MM.1S (cell line): ENCODE data around the gene LOX.

Experiments used
- DNase-seq: peaks from one replicate; pipeline ENCODE4 v3.0.0-alpha.2; 2015
- H2AFZ ChIP-seq: fragments of 300-600 bp; sonication (generic); 2 replicates; pipeline ENCODE4 v1.6.0; 2016; ENCODE audit warnings: antibody characterized with exemption, low read length
- H3F3A ChIP-seq: fragments of 300-600 bp; sonication (generic); 2 replicates; pipeline ENCODE4 v1.6.1; 2016; ENCODE audit warnings: mild to moderate bottlenecking, antibody characterized with exemption, low read length, moderate library complexity, mixed read lengths; ENCODE audit not compliant: insufficient read depth
- H3K27ac ChIP-seq: fragments of 300-600 bp; sonication (generic); 2 replicates; pipeline ENCODE4 v1.5.1; 2016; ENCODE audit warnings: mild to moderate bottlenecking, low read length
- H3K27me3 ChIP-seq: fragments of 300-600 bp; sonication (generic); replicated peaks from 2 replicates; pipeline ENCODE4 v1.6.0; 2016; ENCODE audit warnings: low read length; ENCODE audit not compliant: insufficient read depth
- H3K36me3 ChIP-seq: fragments of 300-600 bp; sonication (generic); replicated peaks from 2 replicates; pipeline ENCODE4 v1.6.1; 2016; ENCODE audit warnings: mild to moderate bottlenecking, low read length, mixed read lengths; ENCODE audit not compliant: insufficient read depth
- H3K4me1 ChIP-seq: fragments of 300-600 bp; sonication (generic); 2 replicates; pipeline ENCODE4 v1.6.1; 2016; ENCODE audit warnings: low read length, mixed read lengths
- H3K4me2 ChIP-seq: fragments of 300-600 bp; sonication (generic); 2 replicates; pipeline ENCODE4 v1.6.0; 2016; ENCODE audit warnings: low read depth, low read length
- H3K4me3 ChIP-seq: fragments of 300-600 bp; sonication (generic); 2 replicates; pipeline ENCODE4 v1.5.1; 2016; ENCODE audit warnings: low read length, mixed read lengths
- H3K79me2 ChIP-seq: fragments of 300-600 bp; sonication (generic); 2 replicates; pipeline ENCODE4 v1.6.1; 2016; ENCODE audit warnings: mixed run types, low read length, mixed read lengths
- H3K9ac ChIP-seq: fragments of 300-600 bp; sonication (generic); 2 replicates; pipeline ENCODE4 v1.6.1; 2016; ENCODE audit warnings: low read length, mixed read lengths
- H3K9me2 ChIP-seq: fragments of 300-600 bp; sonication (generic); replicated peaks from 2 replicates; pipeline ENCODE4 v1.6.1; 2016; ENCODE audit warnings: mild to moderate bottlenecking, low read length, mixed read lengths; ENCODE audit not compliant: insufficient read depth
- H3K9me3 ChIP-seq: fragments of 300-600 bp; sonication (generic); replicated peaks from 2 replicates; pipeline ENCODE4 v1.6.1; 2016; ENCODE audit warnings: mild to moderate bottlenecking, low read length, mixed read lengths; ENCODE audit not compliant: insufficient read depth
- H4K20me1 ChIP-seq: fragments of 300-600 bp; sonication (generic); 2 replicates; pipeline ENCODE4 v1.6.1; 2016; ENCODE audit warnings: mild to moderate bottlenecking, low read length, moderate library complexity, mixed read lengths; ENCODE audit not compliant: insufficient read depth
- CTCF ChIP-seq: fragments of 300-600 bp; sonication (generic); IDR thresholded peaks from 2 replicates; pipeline ENCODE4 v1.5.1; 2016; ENCODE audit warnings: antibody characterized with exemption, low read length, mixed read lengths
- EZH2 ChIP-seq: fragments of 300-600 bp; sonication (generic); optimal IDR thresholded peaks from 2 replicates; pipeline ENCODE3; 2017; ENCODE audit warnings: low read depth, mild to moderate bottlenecking, antibody characterized with exemption, low read length, mixed read lengths
- EZH2phosphoT487 ChIP-seq: fragments of 300-600 bp; sonication (generic); IDR thresholded peaks from 2 replicates; pipeline ENCODE4 v1.6.1; 2018; ENCODE audit warnings: antibody characterized with exemption, low read length

The LOX gene

GRCh38 chr5:122051569-122051968, 26.5 kb downstream of the LOX start:
- Histone ChIP-seq H4K20me1 (no peaks in the 10 kb centered on the region), H2AFZ (no peak overlapping the region)

GRCh38 chr5:122050959-122051358, 27.1 kb downstream of the LOX start:
- H3K9me3 ChIP-seq: no peaks in the 10 kb centered on the region
- no peaks in the 10 kb centered on the region for H3K36me3 ChIP-seq
- no peak overlapping the region for H3K9ac ChIP-seq
- no peaks in the 10 kb centered on the region for H3F3A ChIP-seq
- no peak for DNase-seq
- H2AFZ ChIP-seq: no peak overlapping the region
- H3K4me3 ChIP-seq: no peak overlapping the region
- no peak overlapping the region for H3K27ac ChIP-seq
- H3K27me3 ChIP-seq: no peaks in the 10 kb centered on the region
- no peak for TF ChIP-seq EZH2
- no peak for TF ChIP-seq CTCF
- H4K20me1 ChIP-seq: no peaks in the 10 kb centered on the region
- H3K79me2 ChIP-seq: no peaks in the 10 kb centered on the region
- no peaks in the 10 kb centered on the region for H3K9me2 ChIP-seq
- H3K4me2 ChIP-seq: no peak overlapping the region
- H3K4me1 ChIP-seq: no peaks in the 10 kb centered on the region

More at GRCh38 chr5:122051569-122051968, 26.5 kb downstream of the LOX start:
- Histone ChIP-seq H3K4me3 (no peak overlapping the region), H3K9ac (no peak overlapping the region), H3K4me1 (no peaks in the 10 kb centered on the region), H3K27ac (no peak overlapping the region), H3K79me2 (no peaks in the 10 kb centered on the region), H3K4me2 (no peak overlapping the region), H3K9me2 (no peaks in the 10 kb centered on the region), H3K36me3 (no peaks in the 10 kb centered on the region), H3K9me3 (no peaks in the 10 kb centered on the region), H3F3A (no peaks in the 10 kb centered on the region), H3K27me3 (no peaks in the 10 kb centered on the region)
- TF ChIP-seq CTCF (no peak), EZH2 (no peak), EZH2phosphoT487 (no peak)
- DNase-seq: no peak

- Histone ChIP-seq H2AFZ (no peak overlapping the region), H3K9me3 (no peaks in the 10 kb centered on the region), H3K27me3 (no peaks in the 10 kb centered on the region), H3K4me1 (no peaks in the 10 kb centered on the region), H3K36me3 (no peaks in the 10 kb centered on the region), H3K4me2 (no peak overlapping the region), H3K27ac (no peak overlapping the region), H3K9me2 (no peaks in the 10 kb centered on the region), H3F3A (no peaks in the 10 kb centered on the region), H4K20me1 (no peaks in the 10 kb centered on the region), H3K9ac (no peak overlapping the region), H3K79me2 (no peaks in the 10 kb centered on the region), H3K4me3 (no peak overlapping the region)
- DNase-seq: no peak
- no peak for TF ChIP-seq CTCF
- no peak for TF ChIP-seq EZH2phosphoT487
- no peak for TF ChIP-seq EZH2
Measured at GRCh38 chr5:122040636-122041302, 37.3 kb downstream of the LOX start.
